GM18868 (cell line): ENCODE measurements around the gene HDAC8.
A peak's percentile ranks its signal among the peaks of the same experiment; 100 is the strongest.
"Not testable (repeated sequence)": the region's sequence is repeated elsewhere in the genome, so short reads cannot be mapped to it uniquely, and the experiment has no call there.

Source experiments
- ATAC-seq: cut with Tn5 transposase; IDR thresholded peaks from one replicate; pipeline ENCODE4 v1.9.1; 2021; ENCODE audit warnings: mild to moderate bottlenecking, moderate library complexity; ENCODE audit not compliant: unreplicated experiment

HDAC8 gene

GRCh38 chrX:72572248-72573157, at the start of gene HDAC8:
HDAC8 (minus strand) TSS chrX:72572843; CDS start chrX:72572761, 82 bp downstream.
- peak; percentile 99 for ATAC-seq

GRCh38 chrX:72621625-72622485, 49.2 kb upstream of the HDAC8 start:
- ATAC-seq: peak; percentile 96

GRCh38 chrX:72621163-72621562, 48.5 kb upstream of the HDAC8 start:
- ATAC-seq: no peak

- no peak for ATAC-seq
Measured at GRCh38 chrX:72620550-72621145, 48.0 kb upstream of the HDAC8 start.

- no peak for ATAC-seq
Measured at GRCh38 chrX:72609313-72609712, 36.7 kb upstream of the HDAC8 start.

- no peak for ATAC-seq
Measured at GRCh38 chrX:72604705-72605104, 32.1 kb upstream of the HDAC8 start.

GRCh38 chrX:72604112-72604511, 31.5 kb upstream of the HDAC8 start:
- ATAC-seq: no peak

- not testable (repeated sequence) for ATAC-seq
Measured at GRCh38 chrX:72591038-72591437, 18.4 kb upstream of the HDAC8 start.

GRCh38 chrX:72584163-72584562, 11.5 kb upstream of the HDAC8 start:
- ATAC-seq: no peak

- no peak for ATAC-seq
Measured at GRCh38 chrX:72576141-72576894, 3.7 kb upstream of the HDAC8 start.

GRCh38 chrX:72573158-72573511, 492 bp upstream of the HDAC8 start:
- ATAC-seq: peak; percentile 29

- ATAC-seq: no peak
Measured at GRCh38 chrX:72569786-72570185, 2.9 kb downstream of the HDAC8 start.

GRCh38 chrX:72568406-72569092, 4.1 kb downstream of the HDAC8 start:
- ATAC-seq: no peak

GRCh38 chrX:72566448-72566847, 6.2 kb downstream of the HDAC8 start:
- no peak for ATAC-seq

- not testable (repeated sequence) for ATAC-seq
Measured at GRCh38 chrX:72559655-72560054, 13.0 kb downstream of the HDAC8 start.

GRCh38 chrX:72554448-72555140, 18.0 kb downstream of the HDAC8 start:
- ATAC-seq: no peak

GRCh38 chrX:72552443-72552842, 20.2 kb downstream of the HDAC8 start:
- not testable (repeated sequence) for ATAC-seq

GRCh38 chrX:72545990-72546389, 26.7 kb downstream of the HDAC8 start:
- ATAC-seq: no peak

GRCh38 chrX:72540318-72540717, 32.3 kb downstream of the HDAC8 start:
- ATAC-seq: peak; percentile 40
